IMR-90 (cell line): ENCODE results near the gene PGBD5. TPM values are rescaled to one million over a fixed set of nuclear protein-coding genes. Genes with fewer than 3 reads are reported as not detected.

Source experiments
- ATAC-seq: fragments of 200-7000 bp; cut with Tn5 transposase; 2 replicates; pipeline ENCODE4 v1.9.1; 2020; ENCODE audit warnings: low read depth, mild to moderate bottlenecking, moderate library complexity
- BruUV-seq: library from RNA; stranded (reverse); fragments of 400-500 nt; replicated peaks from 2 replicates; lab custom pipeline; 2021; lab: Mats Ljungman, UMichigan
- CTCF ChIA-PET: fragments of 300-600 bp; formaldehyde crosslinking; extraction: SDS; loops from one replicate; lab custom pipeline; 2021; ENCODE audit warnings: antibody characterized with exemption; lab: Yijun Ruan, JAX
- POLR2A ChIA-PET: fragments of 300-600 bp; sonication (Branson Sonifier 250); formaldehyde crosslinking; loops from one replicate; lab custom pipeline; 2022; ENCODE audit warnings: antibody characterized with exemption; ENCODE audit not compliant: unreplicated experiment; lab: Charles Lee
- DNase-seq: peaks from one replicate; pipeline ENCODE4 v3.0.0; 2013
- H2AFZ ChIP-seq: replicated peaks from 2 replicates; pipeline ENCODE3; 2013; ENCODE audit warnings: low read length, mild to moderate bottlenecking; ENCODE audit not compliant: poor library complexity
- H2AK5ac ChIP-seq: 2 replicates; pipeline ENCODE4 v1.6.1; 2013; ENCODE audit warnings: low read depth, low read length, inconsistent platforms
- H2AK9ac ChIP-seq: replicated peaks from 2 replicates; pipeline ENCODE3; 2013; ENCODE audit warnings: mild to moderate bottlenecking, low read depth, low read length, moderate library complexity; ENCODE audit not compliant: poor library complexity
- H2BK120ac ChIP-seq: 2 replicates; pipeline ENCODE4 v1.6.1; 2013; ENCODE audit warnings: low read depth, low read length, inconsistent platforms
- H2BK15ac ChIP-seq: 3 replicates; pipeline ENCODE4 v1.6.1; 2013; ENCODE audit warnings: low read depth, low read length, inconsistent platforms
- H2BK20ac ChIP-seq: 2 replicates; pipeline ENCODE4 v1.6.1; 2013; ENCODE audit warnings: low read depth, mild to moderate bottlenecking, inconsistent platforms, low read length, moderate library complexity
- H2BK5ac ChIP-seq: 2 replicates; pipeline ENCODE4 v1.6.1; 2013; ENCODE audit warnings: mild to moderate bottlenecking, low read depth, low read length, inconsistent platforms; ENCODE audit not compliant: poor library complexity, severe bottlenecking
- H3K14ac ChIP-seq: replicated peaks from 2 replicates; pipeline ENCODE4 v1.6.1; 2013; ENCODE audit warnings: low read depth, low read length, inconsistent platforms
- H3K18ac ChIP-seq: 2 replicates; pipeline ENCODE4 v1.6.1; 2013; ENCODE audit warnings: low read depth, low read length, control low read depth
- H3K23ac ChIP-seq: 2 replicates; pipeline ENCODE4 v1.6.1; 2013; ENCODE audit warnings: low read depth, low read length, inconsistent platforms
- H3K27ac ChIP-seq: 2 replicates; pipeline ENCODE4 v1.5.1; 2013; ENCODE audit warnings: mild to moderate bottlenecking, control low read depth, low read length; ENCODE audit not compliant: insufficient read depth
- H3K27me3 ChIP-seq: 2 replicates; pipeline ENCODE4 v1.6.1; 2013; ENCODE audit warnings: low read length; ENCODE audit not compliant: control insufficient read depth, insufficient read depth
- H3K36me3 ChIP-seq: 2 replicates; pipeline ENCODE4 v1.6.1; 2013; ENCODE audit warnings: low read length, mixed read lengths; ENCODE audit not compliant: control insufficient read depth, insufficient read depth
- H3K4ac ChIP-seq: 2 replicates; pipeline ENCODE4 v1.6.1; 2013; ENCODE audit warnings: low read depth, low read length, inconsistent platforms
- H3K4me1 ChIP-seq: 2 replicates; pipeline ENCODE4 v1.6.1; 2013; ENCODE audit warnings: low read length, mixed read lengths; ENCODE audit not compliant: control insufficient read depth, insufficient read depth
- H3K4me2 ChIP-seq: 2 replicates; pipeline ENCODE4 v1.6.1; 2013; ENCODE audit warnings: low read depth, mild to moderate bottlenecking, control low read depth, low read length, moderate library complexity
- H3K4me3 ChIP-seq: 2 replicates; pipeline ENCODE4 v1.5.1; 2013; ENCODE audit warnings: low read depth, mild to moderate bottlenecking, control low read depth, low read length, moderate library complexity; ENCODE audit not compliant: insufficient read depth
- H3K56ac ChIP-seq: 2 replicates; pipeline ENCODE4 v1.6.1; 2013; ENCODE audit warnings: low read length, inconsistent platforms; ENCODE audit not compliant: insufficient read depth; ENCODE audit errors: extremely low read depth
- H3K79me1 ChIP-seq, 2 experiments: 2 replicates each; pipeline ENCODE4 v1.6.1; 2013; ENCODE audit warnings: low read length in 2 of 2, inconsistent platforms in 1 of 2, low read depth in 1 of 2
- H3K9ac ChIP-seq: 2 replicates; pipeline ENCODE4 v1.6.1; 2013; ENCODE audit warnings: low read depth, low read length, control low read depth
- H3K9me1 ChIP-seq: 2 replicates; pipeline ENCODE4 v1.6.1; 2013; ENCODE audit warnings: low read length, inconsistent platforms; ENCODE audit not compliant: insufficient read depth
- H3K9me3 ChIP-seq: 2 replicates; pipeline ENCODE4 v1.6.1; 2013; ENCODE audit warnings: low read length; ENCODE audit not compliant: control insufficient read depth, insufficient read depth
- H4K20me1 ChIP-seq: 2 replicates; pipeline ENCODE4 v1.6.1; 2013; ENCODE audit warnings: low read length, inconsistent platforms; ENCODE audit not compliant: insufficient read depth
- H4K5ac ChIP-seq: 2 replicates; pipeline ENCODE4 v1.6.1; 2013; ENCODE audit warnings: mild to moderate bottlenecking, low read depth, low read length, control low read depth
- H4K8ac ChIP-seq, 2 experiments: 2 replicates each; pipeline ENCODE4 v1.6.1; 2013; ENCODE audit warnings: low read depth in 2 of 2, low read length in 2 of 2, control low read depth in 1 of 2, inconsistent platforms in 1 of 2
- H4K91ac ChIP-seq: 2 replicates; pipeline ENCODE4 v1.6.1; 2013; ENCODE audit warnings: low read depth, low read length, inconsistent platforms; ENCODE audit not compliant: insufficient read depth
- CTCF ChIP-seq: conservative IDR thresholded peaks from 2 replicates; pipeline ENCODE4 v1.5.1; 2012; ENCODE audit warnings: mild to moderate bottlenecking, low read depth, low read length, improper control_type of control experiment
- MAZ ChIP-seq: IDR thresholded peaks from 2 replicates; pipeline ENCODE4 v1.6.1; 2012; ENCODE audit warnings: low read depth, mild to moderate bottlenecking, low read length, improper control_type of control experiment, moderate library complexity, borderline replicate concordance
- MXI1 ChIP-seq: IDR thresholded peaks from 2 replicates; pipeline ENCODE4 v1.6.1; 2012; ENCODE audit warnings: low read depth, mild to moderate bottlenecking, low read length, moderate library complexity, borderline replicate concordance
- POLR2A ChIP-seq: IDR thresholded peaks from 2 replicates; pipeline ENCODE4 v1.6.1; 2012; ENCODE audit warnings: mild to moderate bottlenecking, low read depth, low read length
- RFX5 ChIP-seq: IDR thresholded peaks from 2 replicates; pipeline ENCODE4 v1.8.0; 2012; ENCODE audit warnings: low read depth, mild to moderate bottlenecking, low read length, moderate library complexity
- WGBS, 2 experiments: methylation state at CpG; one replicate each; pipeline versions ENCODE4 v1.1.5 to v1.1.7; 2013; ENCODE audit warnings: missing lambda C conversion rate in 2 of 2; ENCODE audit not compliant: insufficient read length in 1 of 2; ENCODE audit errors: extremely low coverage in 2 of 2; 5-methylcytosine and 5-hydroxymethylcytosine counted together
- dilution Hi-C: fragments of 300-500 bp; cut with HindIII; formaldehyde crosslinking; loops from one replicate; pipeline ENCODE4 v1.14.3; 2018; ENCODE audit warnings: low sequenced_read_pairs; ENCODE audit not compliant: unreplicated experiment
- in situ Hi-C: fragments of 300-500 bp; cut with MboI; formaldehyde crosslinking; loops from 3 replicates; pipeline ENCODE4 v1.14.3; 2019; ENCODE audit warnings: low sequenced_read_pairs, inconsistent platforms, mixed read lengths
- intact Hi-C: fragments of 100-400 bp; cut with micrococcal nuclease; formaldehyde crosslinking; loops from 2 replicates; pipeline ENCODE4 v1.10.0; 2022
- polyA plus RNA-seq, 3 experiments: library from polyadenylated mRNA; depleted of rRNA; stranded (reverse); fragments of >200 nt; gene quantifications; 2 replicates each; pipeline ENCODE4 v1.2.3, GENCODE V29; 2012; ENCODE audit warnings: low replicate concordance in 1 of 3
- total RNA-seq: library from RNA; depleted of rRNA; stranded (reverse); fragments of >200 nt; gene quantifications from 2 replicates; pipeline ENCODE4 v1.2.3, GENCODE V29; 2012

Gene PGBD5
- total and polyA plus RNA-seq, 2 of the 4 experiments (the other 2 are of a cell fraction), result 0.18 to 0.36 TPM

GRCh38 chr1:230354005-230354404 lies 72.1 kb downstream of the PGBD5 start:
- ChIA-PET POLR2A (no interaction called here), CTCF (no interaction called here)
- 50% methylated on average over 1 of the region's 4 CpGs; no CpG with 5 or more reads in 1 of the 2 experiments for WGBS, 2 experiments

More at GRCh38 chr1:230354005-230354404, 72.1 kb downstream of the PGBD5 start:
- H2AFZ ChIP-seq, result no peak overlapping the region
- no peaks in the 10 kb centered on the region for H3K27me3 ChIP-seq
- no peaks in the 10 kb centered on the region; the same call in 1 of the 2 replicates for H3K4me1 ChIP-seq
- H2BK20ac ChIP-seq, result no peak overlapping the region
- H3K4me2 ChIP-seq, result no peak overlapping the region
- BruUV-seq, result no TSS peak
- H3K9me3 ChIP-seq, result peaks cover 2% of the 10 kb centered on the region; the same call in 1 of the 2 replicates
- DNase-seq (no peak), ATAC-seq (no peak)
- H2AK5ac ChIP-seq, result no peak overlapping the region
- H2BK15ac ChIP-seq, result no peak overlapping the region
- H4K91ac ChIP-seq, result no peak overlapping the region
- intact Hi-C loops, result no loop called here
- H3K79me1 ChIP-seq, result no peaks in the 10 kb centered on the region
- no peak overlapping the region for H2AK9ac ChIP-seq
- no peaks in the 10 kb centered on the region for H3K9me1 ChIP-seq
- dilution Hi-C loops, result no loop called here
- no peak overlapping the region for H4K5ac ChIP-seq
- no peak overlapping the region for H3K4ac ChIP-seq
- H3K36me3 ChIP-seq, result no peaks in the 10 kb centered on the region
- no peak overlapping the region for H3K18ac ChIP-seq
- no peak for TF ChIP-seq POLR2A
- TF ChIP-seq CTCF, result no peak
- no peak for TF ChIP-seq RFX5
- TF ChIP-seq MXI1, result no peak
- TF ChIP-seq MAZ, result no peak
- H3K27ac ChIP-seq, result no peak overlapping the region
- H3K23ac ChIP-seq, result no peak overlapping the region
- H3K14ac ChIP-seq, result no peak overlapping the region
- H4K8ac ChIP-seq, result no peak overlapping the region
- H3K4me3 ChIP-seq, result no peak overlapping the region
- in situ Hi-C loops, result no loop called here
- H2BK120ac ChIP-seq, result no peak overlapping the region
- H3K9ac ChIP-seq, result no peak overlapping the region
- no peak overlapping the region for H2BK5ac ChIP-seq
- H4K20me1 ChIP-seq, result no peaks in the 10 kb centered on the region
- no peak overlapping the region for H3K56ac ChIP-seq
